ENCODE data around the gene RHBDL3. TPM values are rescaled to one million over a fixed set of nuclear protein-coding genes. Genes with fewer than 3 reads are reported as not detected.
A peak's percentile ranks its signal among the peaks of the same experiment; 100 is the strongest.
"Not testable (repeated sequence)": the region's sequence is repeated elsewhere in the genome, so short reads cannot be mapped to it uniquely, and the experiment has no call there.

RHBDL3 gene
- total RNA-seq, 1 donor from 2014 or later: 0.50 TPM

- peaks cover 77% of the 10 kb centered on the region for H3K27me3 Mint-ChIP-seq
- no peak overlapping the region for H3K27ac Mint-ChIP-seq
Observed at GRCh38 chr17:32261417-32261736, 4.3 kb upstream of the RHBDL3 start.

GRCh38 chr17:32261936-32262510, 3.6 kb upstream of the RHBDL3 start:
- Mint-ChIP-seq H3K27ac (peak overlapping the region; percentile 53), H3K9me3 (ENCODE audit: low read depth) (no peaks in the 10 kb centered on the region), H3K36me3 (ENCODE audit: insufficient read depth) (no peaks in the 10 kb centered on the region), H3K27me3 (peaks cover 76% of the 10 kb centered on the region), H3K4me1 (ENCODE audit: low read depth) (peaks cover 6% of the 10 kb centered on the region), H3K4me3 (ENCODE audit: low read depth) (no peak overlapping the region)
- DNase-seq (ENCODE audit: low spot score, unreplicated experiment): no peak
- no peak for TF ChIP-seq CTCF (IDR thresholded peaks at IDR 0.05; ENCODE audit: unreplicated experiment)

More at GRCh38 chr17:32261417-32261736, 4.3 kb upstream of the RHBDL3 start:
- Mint-ChIP-seq H3K4me1 (ENCODE audit: low read depth) (peaks cover 5% of the 10 kb centered on the region), H3K9me3 (ENCODE audit: low read depth) (no peaks in the 10 kb centered on the region), H3K4me3 (ENCODE audit: low read depth) (no peak overlapping the region), H3K36me3 (ENCODE audit: insufficient read depth) (no peaks in the 10 kb centered on the region)
- no peak for DNase-seq (ENCODE audit: low spot score, unreplicated experiment)
- TF ChIP-seq CTCF (IDR thresholded peaks at IDR 0.05; ENCODE audit: unreplicated experiment): no peak

- not testable (repeated sequence) for H3K4me3 Mint-ChIP-seq (ENCODE audit: low read depth); DNase-seq (ENCODE audit: low spot score, unreplicated experiment); H3K36me3 Mint-ChIP-seq (ENCODE audit: insufficient read depth); H3K9me3 Mint-ChIP-seq (ENCODE audit: low read depth); H3K27ac Mint-ChIP-seq
- peaks cover 79% of the 10 kb centered on the region for H3K27me3 Mint-ChIP-seq
- H3K4me1 Mint-ChIP-seq (ENCODE audit: low read depth): peaks cover 13% of the 10 kb centered on the region
Observed at GRCh38 chr17:32263515-32263914, 2.1 kb upstream of the RHBDL3 start.

GRCh38 chr17:32264140-32264799, 1.4 kb upstream of the RHBDL3 start:
- H3K27ac Mint-ChIP-seq: no peak overlapping the region
- DNase-seq (ENCODE audit: low spot score, unreplicated experiment): no peak
- H3K36me3 Mint-ChIP-seq (ENCODE audit: insufficient read depth): no peaks in the 10 kb centered on the region
- no peaks in the 10 kb centered on the region for H3K9me3 Mint-ChIP-seq (ENCODE audit: low read depth)
- peak overlapping the region; percentile 59 for H3K4me3 Mint-ChIP-seq (ENCODE audit: low read depth)
- H3K27me3 Mint-ChIP-seq: peaks cover 82% of the 10 kb centered on the region
- peak; percentile 19 for TF ChIP-seq CTCF (IDR thresholded peaks at IDR 0.05; ENCODE audit: unreplicated experiment)
- H3K4me1 Mint-ChIP-seq (ENCODE audit: low read depth): peaks cover 13% of the 10 kb centered on the region

- no peak overlapping the region for H3K27ac Mint-ChIP-seq
- H3K9me3 Mint-ChIP-seq (ENCODE audit: low read depth): no peaks in the 10 kb centered on the region
- no peaks in the 10 kb centered on the region for H3K36me3 Mint-ChIP-seq (ENCODE audit: insufficient read depth)
- no peak for TF ChIP-seq CTCF (IDR thresholded peaks at IDR 0.05; ENCODE audit: unreplicated experiment)
- H3K27me3 Mint-ChIP-seq: peaks cover 82% of the 10 kb centered on the region
- peaks cover 13% of the 10 kb centered on the region for H3K4me1 Mint-ChIP-seq (ENCODE audit: low read depth)
- no peak for DNase-seq (ENCODE audit: low spot score, unreplicated experiment)
- H3K4me3 Mint-ChIP-seq (ENCODE audit: low read depth): peak overlapping the region; percentile 75
Observed at GRCh38 chr17:32264823-32265191, 825 bp upstream of the RHBDL3 start.

GRCh38 chr17:32266051-32266388, 388 bp downstream of the RHBDL3 start:
- H3K27me3 Mint-ChIP-seq: peaks cover 82% of the 10 kb centered on the region
- H3K4me3 Mint-ChIP-seq (ENCODE audit: low read depth): no peak overlapping the region
- no peaks in the 10 kb centered on the region for H3K36me3 Mint-ChIP-seq (ENCODE audit: insufficient read depth)
- no peak for DNase-seq (ENCODE audit: low spot score, unreplicated experiment)
- TF ChIP-seq CTCF (IDR thresholded peaks at IDR 0.05; ENCODE audit: unreplicated experiment): no peak
- H3K27ac Mint-ChIP-seq: no peak overlapping the region
- peaks cover 13% of the 10 kb centered on the region for H3K4me1 Mint-ChIP-seq (ENCODE audit: low read depth)
- H3K9me3 Mint-ChIP-seq (ENCODE audit: low read depth): no peaks in the 10 kb centered on the region

All from progenitor cell of endocrine pancreas (in vitro differentiated cells).